ENCODE results near the gene ACKR3.

GRCh38 chr2:236628981-236629605, 59.5 kb downstream of the ACKR3 start:
- TF ChIP-seq EP300 (IDR thresholded peaks at IDR 0.05) (no peak), REST (IDR thresholded peaks at IDR 0.05) (no peak), POLR2A (IDR thresholded peaks at IDR 0.05; ENCODE audit: low read length) (no peak), CTCF (IDR thresholded peaks at IDR 0.05) (no peak), KDM1A (IDR thresholded peaks at IDR 0.05; ENCODE audit: low read depth) (no peak), MAX (IDR thresholded peaks at IDR 0.05) (no peak)
